GM12864 (cell line): ENCODE results near the gene EPC1.
"Not testable (repeated sequence)": the region's sequence is repeated elsewhere in the genome, so short reads cannot be mapped to it uniquely, and the experiment has no call there.

ENCODE experiments used
- DNase-seq: peaks from one replicate; pipeline ENCODE4 v3.0.0-alpha.2; 2011; ENCODE audit warnings: low read depth
- H3K4me3 ChIP-seq: 2 replicates; pipeline ENCODE4 v1.5.1; 2011; ENCODE audit warnings: mild to moderate bottlenecking, low read depth, low read length, control low read depth
- TF ChIP-seq, protein P1 (sequence below): IDR thresholded peaks from 2 replicates; pipeline ENCODE4 v1.5.1; 2011; ENCODE audit warnings: low read depth, mild to moderate bottlenecking, moderate library complexity, low read length, control low read depth, inconsistent platforms; ENCODE audit errors: missing control alignments

The EPC1 gene

DNA sequence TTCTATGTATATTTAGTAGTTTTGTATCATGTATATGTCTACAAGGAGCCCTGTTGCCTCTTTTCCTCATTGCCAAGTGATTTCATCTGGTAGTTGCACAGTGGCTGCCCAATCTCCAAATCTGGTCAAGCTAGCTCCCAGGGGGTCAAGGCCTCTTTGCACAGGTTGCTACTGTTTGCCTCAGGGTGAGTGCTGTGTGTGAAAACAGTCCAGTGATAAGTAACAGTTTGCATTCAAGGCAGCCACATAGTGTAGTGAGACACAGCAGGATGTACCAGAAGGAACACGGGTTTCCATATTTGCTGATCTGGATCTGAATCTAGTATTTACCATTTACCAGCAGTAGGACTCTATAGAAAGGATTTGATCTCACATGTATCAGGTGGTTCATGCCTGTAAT lies 13.3 kb upstream of the EPC1 start:
- no peak for DNase-seq
- no peak overlapping the region for H3K4me3 ChIP-seq
- TF ChIP-seq, protein P1, sequence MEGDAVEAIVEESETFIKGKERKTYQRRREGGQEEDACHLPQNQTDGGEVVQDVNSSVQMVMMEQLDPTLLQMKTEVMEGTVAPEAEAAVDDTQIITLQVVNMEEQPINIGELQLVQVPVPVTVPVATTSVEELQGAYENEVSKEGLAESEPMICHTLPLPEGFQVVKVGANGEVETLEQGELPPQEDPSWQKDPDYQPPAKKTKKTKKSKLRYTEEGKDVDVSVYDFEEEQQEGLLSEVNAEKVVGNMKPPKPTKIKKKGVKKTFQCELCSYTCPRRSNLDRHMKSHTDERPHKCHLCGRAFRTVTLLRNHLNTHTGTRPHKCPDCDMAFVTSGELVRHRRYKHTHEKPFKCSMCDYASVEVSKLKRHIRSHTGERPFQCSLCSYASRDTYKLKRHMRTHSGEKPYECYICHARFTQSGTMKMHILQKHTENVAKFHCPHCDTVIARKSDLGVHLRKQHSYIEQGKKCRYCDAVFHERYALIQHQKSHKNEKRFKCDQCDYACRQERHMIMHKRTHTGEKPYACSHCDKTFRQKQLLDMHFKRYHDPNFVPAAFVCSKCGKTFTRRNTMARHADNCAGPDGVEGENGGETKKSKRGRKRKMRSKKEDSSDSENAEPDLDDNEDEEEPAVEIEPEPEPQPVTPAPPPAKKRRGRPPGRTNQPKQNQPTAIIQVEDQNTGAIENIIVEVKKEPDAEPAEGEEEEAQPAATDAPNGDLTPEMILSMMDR: no peak

GRCh38 chr10:32357056-32357735 lies 10.2 kb upstream of the EPC1 start:
- no peak for DNase-seq
- no peak overlapping the region for H3K4me3 ChIP-seq
- TF ChIP-seq, protein P1: no peak

- DNase-seq, H3K4me3 ChIP-seq: not testable (repeated sequence)
Measured at GRCh38 chr10:32354690-32355089, 7.7 kb upstream of the EPC1 start.

DNA sequence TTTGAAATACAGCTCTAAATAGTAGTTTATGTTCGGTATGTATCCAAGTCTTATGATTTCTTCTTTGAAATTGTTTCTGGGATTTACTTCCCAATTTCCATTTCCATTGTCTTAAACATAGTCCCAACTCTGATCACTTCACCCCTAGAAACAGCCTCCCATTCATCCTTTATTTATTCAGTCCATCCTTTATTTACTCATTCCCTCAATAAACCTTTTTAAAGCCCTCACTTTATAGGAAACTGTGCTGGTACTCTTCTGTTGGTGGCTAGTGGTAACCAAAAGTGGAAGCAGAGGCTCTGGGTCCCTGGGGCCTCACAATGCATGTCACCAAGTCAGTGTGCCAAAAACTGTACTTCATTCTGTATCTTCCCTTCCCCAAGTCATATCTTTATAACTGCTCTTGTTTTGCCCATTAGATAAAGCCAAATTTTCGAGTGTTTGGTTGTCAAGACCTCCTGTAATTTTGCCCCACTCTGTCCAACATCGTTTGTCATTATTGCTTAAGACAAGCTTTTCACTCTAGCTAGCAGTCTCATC lies 3.9 kb upstream of the EPC1 start:
- TF ChIP-seq, protein P1: no peak
- no peak for DNase-seq
- H3K4me3 ChIP-seq: no peak overlapping the region; the same call in 1 of the 2 replicates

DNA sequence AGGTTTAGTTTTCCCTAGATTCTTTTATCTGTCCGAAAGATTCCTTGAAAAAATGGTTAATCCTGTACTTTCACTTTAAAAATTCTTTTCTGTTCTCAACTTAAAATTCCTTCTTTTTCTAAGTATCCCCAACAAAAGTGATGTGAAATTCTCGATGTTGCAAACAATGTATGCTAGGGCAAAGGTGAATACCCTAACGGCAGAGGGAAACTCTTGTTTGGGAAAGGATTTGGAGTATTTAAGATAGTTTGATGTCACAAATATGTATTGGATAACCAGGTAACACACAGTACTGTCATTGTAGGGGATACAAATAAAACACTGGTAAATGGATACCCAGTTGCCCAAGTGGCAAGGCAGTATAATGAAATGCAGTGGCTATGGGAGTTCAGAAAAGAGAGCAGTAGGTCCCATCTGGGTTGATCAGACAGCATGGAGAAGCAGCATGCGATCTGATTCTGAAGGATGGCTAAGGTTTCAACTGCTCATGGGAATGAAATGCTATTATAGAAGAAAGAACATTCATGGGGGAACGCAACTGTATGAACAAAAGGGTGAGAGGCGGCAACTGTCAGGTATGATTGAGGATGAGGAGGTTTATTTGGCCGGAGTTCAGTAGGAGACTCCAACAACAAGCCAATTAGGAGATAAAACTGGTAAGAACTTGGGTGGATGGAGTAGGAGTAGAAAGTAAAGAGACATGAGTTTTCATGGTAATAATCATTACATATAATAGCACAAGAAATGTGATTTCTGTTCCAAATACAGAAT lies 3.2 kb upstream of the EPC1 start:
- peak overlapping the region; percentile 30; the same call in 1 of the 2 replicates for H3K4me3 ChIP-seq
- TF ChIP-seq, protein P1: no peak

DNA sequence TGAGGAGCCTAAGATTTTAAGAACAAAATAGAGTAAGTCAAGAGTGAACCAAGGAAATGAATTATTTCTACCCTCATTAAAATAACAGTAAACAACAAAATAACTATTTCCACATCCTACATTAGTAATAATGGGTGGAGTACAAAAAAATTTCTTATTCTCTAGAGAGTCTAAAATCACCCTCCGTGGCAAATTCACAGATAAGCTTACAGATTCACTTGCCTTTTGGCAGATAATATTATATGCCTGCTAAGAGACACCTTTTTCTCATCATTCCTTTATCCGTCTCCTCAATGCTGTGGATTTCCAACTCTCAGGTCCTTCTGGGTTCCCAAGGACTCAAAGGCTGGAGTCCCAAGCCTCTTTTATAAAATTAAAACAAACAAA lies 2.2 kb upstream of the EPC1 start:
- no peak overlapping the region; the same call in 1 of the 2 replicates for H3K4me3 ChIP-seq
- TF ChIP-seq, protein P1: no peak

More for the DNA sequence above, 3.2 kb upstream of the EPC1 start:
- no peak for DNase-seq

GRCh38 chr10:32348297-32349198 lies 1.6 kb upstream of the EPC1 start:
- no peak for DNase-seq
- peak overlapping the region; percentile 79 for H3K4me3 ChIP-seq
- TF ChIP-seq, protein P1: no peak

More for the DNA sequence above, 2.2 kb upstream of the EPC1 start:
- no peak for DNase-seq
